HepG2 (cell line): Measurements from ENCODE around the gene LIMD2. TPM values are rescaled to one million over a fixed set of nuclear protein-coding genes. Genes with fewer than 3 reads are reported as not detected.
A peak's percentile ranks its signal among the peaks of the same experiment; 100 is the strongest.

Experiments
- AHDC1 ChIP-seq: sonication (generic); formaldehyde crosslinking; IDR thresholded peaks from 2 replicates; pipeline ENCODE4 v1.5.1; 2020; ENCODE audit warnings: mild to moderate bottlenecking, missing genetic modification reagents, borderline replicate concordance
- CREBL2 ChIP-seq: sonication (generic); formaldehyde crosslinking; IDR thresholded peaks from 2 replicates; pipeline ENCODE4 v1.8.1; 2023; ENCODE audit warnings: missing genetic modification reagents, mild to moderate bottlenecking, borderline replicate concordance
- E2F1 ChIP-seq: sonication (generic); formaldehyde crosslinking; IDR thresholded peaks from 2 replicates; pipeline ENCODE4 v1.5.0; 2020; ENCODE audit warnings: missing genetic modification reagents
- HNF1B ChIP-seq: sonication (generic); formaldehyde crosslinking; IDR thresholded peaks from 2 replicates; pipeline ENCODE4 v1.5.1; 2020; ENCODE audit warnings: mild to moderate bottlenecking, moderate library complexity, missing genetic modification reagents
- NRL ChIP-seq: sonication (generic); formaldehyde crosslinking; IDR thresholded peaks from 2 replicates; pipeline ENCODE4 v1.5.0; 2020; ENCODE audit warnings: missing genetic modification reagents, mild to moderate bottlenecking, moderate library complexity, borderline replicate concordance
- SAP130 ChIP-seq: IDR thresholded peaks from 2 replicates; pipeline ENCODE4 v1.6.1; 2016; ENCODE audit warnings: low read depth
- SP5 ChIP-seq: IDR thresholded peaks from 2 replicates; pipeline ENCODE4 v1.6.1; 2016; ENCODE audit warnings: low read depth, borderline replicate concordance
- TBP ChIP-seq: sonication (generic); formaldehyde crosslinking; IDR thresholded peaks from 2 replicates; pipeline ENCODE4 v1.5.0; 2020; ENCODE audit warnings: missing genetic modification reagents
- ZGPAT ChIP-seq: IDR thresholded peaks from 2 replicates; pipeline ENCODE4 v1.6.1; 2016; ENCODE audit warnings: mild to moderate bottlenecking
- ZNF10 ChIP-seq: sonication (generic); formaldehyde crosslinking; IDR thresholded peaks from 2 replicates; pipeline ENCODE4 v1.4.0; 2020; ENCODE audit warnings: mild to moderate bottlenecking, low read depth, missing genetic modification reagents, borderline replicate concordance
- ZNF3 ChIP-seq: IDR thresholded peaks from 2 replicates; pipeline ENCODE4 v1.7.0; 2017; ENCODE audit warnings: inconsistent platforms
- ZNF7 ChIP-seq: IDR thresholded peaks from 2 replicates; pipeline ENCODE4 v1.6.1; 2016; ENCODE audit warnings: missing biosample characterization, missing genetic modification reagents
- ZNF746 ChIP-seq: sonication (generic); formaldehyde crosslinking; IDR thresholded peaks from 2 replicates; pipeline ENCODE4 v1.8.0; 2022; ENCODE audit warnings: mild to moderate bottlenecking, missing genetic modification reagents
- ZNF777 ChIP-seq: sonication (generic); formaldehyde crosslinking; IDR thresholded peaks from 2 replicates; pipeline ENCODE4 v1.4.0; 2020; ENCODE audit warnings: missing genetic modification reagents
- ZNF792 ChIP-seq: IDR thresholded peaks from 2 replicates; pipeline ENCODE4 v1.6.1; 2016
- polyA plus RNA-seq, 8 experiments: library from polyadenylated mRNA; depleted of rRNA in 3 of 8; stranded (reverse) in 7 of 8; unstranded in 1 of 8; fragments of >200 nt; fragmentation: Illumina TruSeq in 4 of 8; extraction: Trizol in 4 of 8; gene quantifications; 2 replicates each; pipeline versions ENCODE4 v1.2.1 to v1.2.3, GENCODE V29; 2011 to 2016; ENCODE audit warnings: low read depth in 4 of 8, missing spikeins in 1 of 8, mixed read lengths in 1 of 8; ENCODE audit not compliant: insufficient read depth in 1 of 8
- total RNA-seq, 5 experiments: library from RNA; depleted of rRNA; stranded (reverse); fragments of >200 nt; fragmentation: Illumina TruSeq; extraction: Trizol; gene quantifications; 2 replicates each; pipeline ENCODE4 v1.2.3, GENCODE V29; 2016; ENCODE audit warnings: low read depth in 1 of 5
- TF ChIP-seq, protein P1 (sequence below), 2 experiments: sonication (generic) in 1 of 2; formaldehyde crosslinking in 1 of 2; IDR thresholded peaks; 2 replicates each; pipeline versions ENCODE4 v1.5.1 to v1.6.1; 2011 to 2020; ENCODE audit warnings: borderline replicate concordance in 1 of 2, low read depth in 1 of 2, low read length in 1 of 2, mild to moderate bottlenecking in 1 of 2, missing genetic modification reagents in 1 of 2, moderate library complexity in 1 of 2

The LIMD2 gene
- total and polyA plus RNA-seq, 2 of the 13 experiments (the other 11 are each of a cell fraction or from before 2014, with no cell fraction given) = 9.0 to 20.8 TPM

GRCh38 chr17:63698886-63699637 lies 863 bp downstream of the LIMD2 start (continued):
- no peak for TF ChIP-seq E2F1
- 0 out of 2 replicates have a peak, but pooled peaks have one; percentile 17 for TF ChIP-seq ZNF7 (CRISPR knock-in tag)
- TF ChIP-seq ZNF10 (CRISPR knock-in tag) = no peak
- TF ChIP-seq ZGPAT = peak; percentile 60; the same call in 1 of the 2 replicates
- TF ChIP-seq CREBL2 (CRISPR knock-in tag) = no peak
- no peak for TF ChIP-seq HNF1B (CRISPR knock-in tag)
- TF ChIP-seq AHDC1 = no peak
- TF ChIP-seq TBP (CRISPR knock-in tag) = no peak
- no peak for TF ChIP-seq ZNF3
- TF ChIP-seq NRL (CRISPR knock-in tag) = peak; percentile 51; the same call in 1 of the 2 replicates
- no peak for TF ChIP-seq ZNF792 (CRISPR knock-in tag)
- TF ChIP-seq SAP130 (CRISPR knock-in tag) = peak; percentile 25; the same call in 1 of the 2 replicates
- TF ChIP-seq ZNF746 = peak; percentile 34; the same call in 1 of the 2 replicates
- TF ChIP-seq ZNF777 (CRISPR knock-in tag) = peak; percentile 32
- TF ChIP-seq, protein P1, sequence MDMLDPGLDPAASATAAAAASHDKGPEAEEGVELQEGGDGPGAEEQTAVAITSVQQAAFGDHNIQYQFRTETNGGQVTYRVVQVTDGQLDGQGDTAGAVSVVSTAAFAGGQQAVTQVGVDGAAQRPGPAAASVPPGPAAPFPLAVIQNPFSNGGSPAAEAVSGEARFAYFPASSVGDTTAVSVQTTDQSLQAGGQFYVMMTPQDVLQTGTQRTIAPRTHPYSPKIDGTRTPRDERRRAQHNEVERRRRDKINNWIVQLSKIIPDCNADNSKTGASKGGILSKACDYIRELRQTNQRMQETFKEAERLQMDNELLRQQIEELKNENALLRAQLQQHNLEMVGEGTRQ (IDR thresholded peaks at IDR 0.05; ENCODE audit: low read depth, low read length) = no peak
- TF ChIP-seq, protein P1 (CRISPR knock-in tag; IDR thresholded peaks at IDR 0.05; ENCODE audit: borderline replicate concordance) = no peak
- no peak for TF ChIP-seq SP5 (CRISPR knock-in tag)
